A549 (cell line): Measurements from ENCODE around the gene C19orf12. TPM values are rescaled to one million over a fixed set of nuclear protein-coding genes. Genes with fewer than 3 reads are reported as not detected.
A peak's percentile ranks its signal among the peaks of the same experiment; 100 is the strongest.

Source experiments
- ATAC-seq, 2 experiments: fragments of 200-7000 bp in 1 of 2; fragments of >200 bp in 1 of 2; cut with Nextera tagmentation in 1 of 2; cut with Tn5 transposase in 1 of 2; 3 replicates each; pipeline versions ENCODE4 v1.8.0 to v1.9.1; 2018 to 2020; ENCODE audit warnings: mild to moderate bottlenecking in 1 of 2, moderate library complexity in 1 of 2
- CTCF ChIA-PET: fragments of 300-600 bp; sonication (Branson Sonifier 250); formaldehyde crosslinking; extraction: SDS; loops from one replicate; lab custom pipeline; 2021; ENCODE audit warnings: antibody characterized with exemption, inconsistent platforms; lab: Yijun Ruan, JAX
- POLR2A ChIA-PET: fragments of 350-600 bp; formaldehyde crosslinking; extraction: SDS; loops from one replicate; lab custom pipeline; 2021; ENCODE audit warnings: antibody characterized with exemption, inconsistent platforms; lab: Yijun Ruan, JAX
- DNase-seq, 2 experiments: peaks; one replicate each; pipeline versions ENCODE4 v3.0.0 to v3.0.0-alpha.2; 2011 to 2016; ENCODE audit warnings: low read depth in 1 of 2, low spot score in 1 of 2
- FAIRE-seq: peaks from 2 replicates; lab custom pipeline; 2011; peaks lifted over from hg19 to GRCh38; lab: Jason Lieb, UNC
- H3K27ac ChIP-seq, 2 experiments: fragments of >200 bp; sonication (Bioruptor Twin); formaldehyde crosslinking; 3 replicates each; pipeline ENCODE4 v1.5.1; 2016 to 2017
- H3K4me1 ChIP-seq: fragments of >200 bp; sonication (Bioruptor Twin); formaldehyde crosslinking; 3 replicates; pipeline ENCODE4 v1.6.1; 2016
- H3K4me2 ChIP-seq: fragments of >200 bp; sonication (Bioruptor Twin); formaldehyde crosslinking; 3 replicates; pipeline ENCODE4 v1.6.1; 2016
- H3K4me3 ChIP-seq: fragments of >200 bp; sonication (Bioruptor Twin); formaldehyde crosslinking; 3 replicates; pipeline ENCODE4 v1.5.1; 2016
- H3K9me3 ChIP-seq: fragments of >200 bp; sonication (Bioruptor Twin); formaldehyde crosslinking; 3 replicates; pipeline ENCODE4 v1.6.1; 2016
- BCL3 ChIP-seq: fragments of >200 bp; sonication (Bioruptor Twin); formaldehyde crosslinking; IDR thresholded peaks from 3 replicates; pipeline ENCODE4 v1.6.1; 2016
- CBX8 ChIP-seq: fragments of 200-600 bp; sonication (generic); IDR thresholded peaks from 2 replicates; pipeline ENCODE4 v1.6.1; 2016
- CEBPB ChIP-seq, 2 experiments: fragments of >200 bp in 1 of 2; sonication (Bioruptor Twin) in 1 of 2; formaldehyde crosslinking in 1 of 2; IDR thresholded peaks; 2 replicates each; pipeline ENCODE4 v1.6.1; 2012 to 2016
- FOXS1 ChIP-seq: fragments of 250-450 bp; sonication (Bioruptor Pico); IDR thresholded peaks from 2 replicates; pipeline ENCODE4 v1.5.0; 2020; ENCODE audit warnings: mild to moderate bottlenecking, moderate library complexity
- HDAC2 ChIP-seq: fragments of 200-600 bp; sonication (generic); IDR thresholded peaks from 2 replicates; pipeline ENCODE4 v1.6.1; 2016
- HOXA7 ChIP-seq: fragments of 250-450 bp; sonication (Bioruptor Pico); IDR thresholded peaks from 2 replicates; pipeline ENCODE4 v1.5.0; 2020; ENCODE audit warnings: mild to moderate bottlenecking, moderate library complexity
- NPAS2 ChIP-seq: fragments of 250-450 bp; sonication (Bioruptor Pico); IDR thresholded peaks from 2 replicates; pipeline ENCODE4 v1.8.0; 2022; ENCODE audit warnings: mild to moderate bottlenecking, moderate library complexity, borderline replicate concordance
- PBX3 ChIP-seq: IDR thresholded peaks from 2 replicates; pipeline ENCODE4 v1.6.1; 2012
- RAD21 ChIP-seq, 2 experiments: fragments of >200 bp in 1 of 2; sonication (Bioruptor Twin) in 1 of 2; formaldehyde crosslinking in 1 of 2; IDR thresholded peaks in 1 of 2; conservative IDR thresholded peaks in 1 of 2; 2 replicates in 1 of 2; 3 replicates in 1 of 2; pipeline ENCODE4 v1.6.1; 2012 to 2018; ENCODE audit warnings: inconsistent platforms in 1 of 2
- RFX5 ChIP-seq: fragments of 450-650 bp; IDR thresholded peaks from 2 replicates; pipeline ENCODE4 v1.7.1; 2014; ENCODE audit warnings: antibody characterized with exemption, mild to moderate bottlenecking, moderate library complexity
- SMC3 ChIP-seq: fragments of >200 bp; sonication (Bioruptor Twin); formaldehyde crosslinking; IDR thresholded peaks from 3 replicates; pipeline ENCODE4 v1.6.1; 2018; ENCODE audit warnings: inconsistent platforms
- SREBF2 ChIP-seq: fragments of 450-650 bp; IDR thresholded peaks from 2 replicates; pipeline ENCODE4 v1.6.1; 2014; ENCODE audit warnings: mild to moderate bottlenecking, moderate library complexity
- ZC3H11A ChIP-seq: fragments of 450-650 bp; IDR thresholded peaks from 2 replicates; pipeline ENCODE4 v1.6.1; 2014; ENCODE audit warnings: antibody characterized with exemption, mild to moderate bottlenecking
- WGBS: methylation state at CpG from one replicate; pipeline ENCODE4 v1.1.6; 2017; ENCODE audit errors: missing lambda C conversion rate; 5-methylcytosine and 5-hydroxymethylcytosine counted together
- polyA plus RNA-seq, 4 experiments: library from polyadenylated mRNA; depleted of rRNA in 3 of 4; stranded (reverse); fragments of >200 nt; fragmentation: RNase III in 1 of 4; extraction: RNeasy Plus Mini Kit Qiagen cat#74134 plus additional on column Dnase treatment in 1 of 4; gene quantifications; 2 replicates in 3 of 4; 3 replicates in 1 of 4; pipeline ENCODE4 v1.2.3, GENCODE V29; 2011 to 2017
- TF ChIP-seq, protein P1 (sequence below): fragments of 450-650 bp; IDR thresholded peaks from 2 replicates; pipeline ENCODE4 v1.6.1; 2014; ENCODE audit warnings: antibody characterized with exemption
- TF ChIP-seq, protein P2 (sequence below): IDR thresholded peaks from 2 replicates; pipeline ENCODE4 v1.6.1; 2012
- TF ChIP-seq, protein P3 (sequence below): fragments of 250-450 bp; sonication (Bioruptor Pico); IDR thresholded peaks from 2 replicates; pipeline ENCODE4 v1.5.0; 2021; ENCODE audit warnings: mild to moderate bottlenecking, moderate library complexity, borderline replicate concordance

The C19orf12 gene
- polyA plus RNA-seq, 2 of the 4 experiments (the other 2 are of a cell fraction), result 34.3 to 35.2 TPM

GRCh38 chr19:29658221-29658991 lies 56.7 kb downstream of the C19orf12 start:
- Histone ChIP-seq H3K4me2 (no peak overlapping the region), H3K4me3 (no peak overlapping the region), H3K4me1 (peaks cover 6% of the 10 kb centered on the region; the same call in 1 of the 3 replicates), H3K9me3 (peaks cover 11% of the 10 kb centered on the region; the same call in 2 of the 3 replicates), H3K27ac (no peak overlapping the region)
- FAIRE-seq (peak; percentile 70), ATAC-seq (no peak), DNase-seq (no peak)
- ChIA-PET CTCF (interaction anchor here (0.6 to 1.7 kb wide), 6 partner anchors 10 to 220 kb away, joined by 3 to 6 read pairs (median 4); no protein-coding TSS in a partner anchor), POLR2A (no interaction called here)
- TF ChIP-seq ZC3H11A, result no peak
- TF ChIP-seq PBX3, result no peak
- no peak for TF ChIP-seq NPAS2
- no peak for TF ChIP-seq CEBPB (IDR thresholded peaks at IDR 0.05)
- no peak for TF ChIP-seq SMC3
- no peak for TF ChIP-seq CBX8
- TF ChIP-seq, protein P1, sequence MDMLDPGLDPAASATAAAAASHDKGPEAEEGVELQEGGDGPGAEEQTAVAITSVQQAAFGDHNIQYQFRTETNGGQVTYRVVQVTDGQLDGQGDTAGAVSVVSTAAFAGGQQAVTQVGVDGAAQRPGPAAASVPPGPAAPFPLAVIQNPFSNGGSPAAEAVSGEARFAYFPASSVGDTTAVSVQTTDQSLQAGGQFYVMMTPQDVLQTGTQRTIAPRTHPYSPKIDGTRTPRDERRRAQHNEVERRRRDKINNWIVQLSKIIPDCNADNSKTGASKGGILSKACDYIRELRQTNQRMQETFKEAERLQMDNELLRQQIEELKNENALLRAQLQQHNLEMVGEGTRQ, result no peak
- TF ChIP-seq FOXS1 (CRISPR knock-in tag), result no peak
- no peak for TF ChIP-seq RFX5
- TF ChIP-seq, protein P2, sequence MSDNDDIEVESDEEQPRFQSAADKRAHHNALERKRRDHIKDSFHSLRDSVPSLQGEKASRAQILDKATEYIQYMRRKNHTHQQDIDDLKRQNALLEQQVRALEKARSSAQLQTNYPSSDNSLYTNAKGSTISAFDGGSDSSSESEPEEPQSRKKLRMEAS, result no peak
- 78% methylated on average over 5 of the region's 5 CpGs for WGBS

DNA sequence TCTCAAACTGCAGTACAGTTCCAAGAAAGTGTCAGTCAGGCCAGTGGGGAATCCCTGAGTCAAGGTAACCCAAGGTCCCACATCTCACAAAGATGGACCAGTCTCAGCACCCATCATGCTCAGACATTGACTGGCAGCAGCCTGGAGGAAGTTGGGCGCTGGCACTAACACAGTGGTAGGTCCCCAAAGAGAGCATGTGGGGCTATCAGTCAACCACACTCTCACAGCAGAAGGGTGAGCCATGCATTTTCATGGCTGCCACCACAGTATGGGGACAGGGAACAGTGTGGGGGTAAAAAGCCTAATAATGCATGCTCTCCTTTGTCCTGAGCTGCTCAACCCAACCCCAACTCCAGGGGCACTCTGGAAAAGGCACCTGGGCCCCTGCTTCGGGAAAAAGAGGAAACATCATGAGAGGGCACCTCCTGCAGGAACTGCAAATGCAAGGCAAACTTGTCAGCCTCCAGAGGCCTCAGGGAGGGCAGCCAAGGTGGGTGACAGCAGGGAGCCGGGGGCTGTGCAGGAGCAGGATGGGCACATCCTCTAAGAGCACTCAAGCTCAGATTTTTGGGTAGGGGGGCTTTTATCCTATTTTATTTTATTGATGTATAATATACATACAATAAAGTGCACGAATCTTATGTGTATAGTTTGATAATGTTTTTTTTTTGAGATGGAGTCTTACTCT lies 59.3 kb downstream of the C19orf12 start:
- POLR2A ChIA-PET, result no interaction called here
- DNase-seq (no peak), ATAC-seq (peak; percentile 41 to 48; a peak in 4 of 6 replicates), FAIRE-seq (no peak)
- no peak overlapping the region for H3K4me3 ChIP-seq
- H3K4me1 ChIP-seq, result no peaks in the 10 kb centered on the region
- CTCF ChIA-PET, result interaction anchor here (0.6 to 2.5 kb wide), 4 partner anchors 11 to 971 kb away, joined by 3 to 10 read pairs (median 4); no protein-coding TSS in a partner anchor
- H3K4me2 ChIP-seq, result no peak overlapping the region
- H3K9me3 ChIP-seq, result peaks cover 16% of the 10 kb centered on the region; the same call in 2 of the 3 replicates
- TF ChIP-seq PBX3 (no peak), SREBF2 (no peak), RAD21 (conservative IDR thresholded peaks at IDR 0.05 in 1 of 2, IDR thresholded peaks at IDR 0.05 in 1 of 2) (no peak), HOXA7 (CRISPR knock-in tag) (no peak), BCL3 (no peak), HDAC2 (no peak)
- TF ChIP-seq, protein P3, sequence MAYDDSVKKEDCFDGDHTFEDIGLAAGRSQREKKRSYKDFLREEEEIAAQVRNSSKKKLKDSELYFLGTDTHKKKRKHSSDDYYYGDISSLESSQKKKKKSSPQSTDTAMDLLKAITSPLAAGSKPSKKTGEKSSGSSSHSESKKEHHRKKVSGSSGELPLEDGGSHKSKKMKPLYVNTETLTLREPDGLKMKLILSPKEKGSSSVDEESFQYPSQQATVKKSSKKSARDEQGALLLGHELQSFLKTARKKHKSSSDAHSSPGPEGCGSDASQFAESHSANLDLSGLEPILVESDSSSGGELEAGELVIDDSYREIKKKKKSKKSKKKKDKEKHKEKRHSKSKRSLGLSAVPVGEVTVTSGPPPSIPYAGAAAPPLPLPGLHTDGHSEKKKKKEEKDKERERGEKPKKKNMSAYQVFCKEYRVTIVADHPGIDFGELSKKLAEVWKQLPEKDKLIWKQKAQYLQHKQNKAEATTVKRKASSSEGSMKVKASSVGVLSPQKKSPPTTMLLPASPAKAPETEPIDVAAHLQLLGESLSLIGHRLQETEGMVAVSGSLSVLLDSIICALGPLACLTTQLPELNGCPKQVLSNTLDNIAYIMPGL, result no peak
- 7% methylated on average over 4 of the region's 4 CpGs for WGBS
- no peak overlapping the region for H3K27ac ChIP-seq
